B cell (primary cell): ENCODE results near the gene DNALI1. TPM values are rescaled to one million over a fixed set of nuclear protein-coding genes. Genes with fewer than 3 reads are reported as not detected.

Experiments used
- ATAC-seq: fragments of 200-7000 bp; cut with Tn5 transposase; one replicate; pipeline ENCODE4 v1.10.0; 2021; ENCODE audit warnings: low read depth, mild to moderate bottlenecking, moderate number of reproducible peaks, moderate library complexity
- CTCF ChIA-PET: fragments of 350-600 bp; sonication (Branson Sonifier 250); formaldehyde crosslinking; loops from one replicate; lab custom pipeline; 2021; ENCODE audit warnings: antibody characterized with exemption, inconsistent platforms; lab: Charles Lee
- POLR2A ChIA-PET: fragments of 350-600 bp; sonication (Branson Sonifier 250); formaldehyde crosslinking; loops from one replicate; lab custom pipeline; 2021; ENCODE audit warnings: antibody characterized with exemption; lab: Charles Lee
- DNase-seq: peaks from one replicate; pipeline ENCODE4 v3.0.0; 2013
- H2AFZ ChIP-seq: 2 replicates; pipeline ENCODE4 v1.6.1; 2012; ENCODE audit warnings: mild to moderate bottlenecking, low read depth, low read length; ENCODE audit not compliant: insufficient read depth, poor library complexity, severe bottlenecking
- H3K27ac ChIP-seq, 2 donors: 1 replicate in 1 of 2; 2 replicates in 1 of 2; pipeline ENCODE4 v1.5.1; 2012 to 2013; ENCODE audit warnings: low read length in 2 of 2, mild to moderate bottlenecking in 2 of 2, moderate library complexity in 1 of 2
- H3K27me3 ChIP-seq, 4 experiments: fragments of 200-600 bp in 1 of 4; sonication (generic) in 1 of 4; replicated peaks in 1 of 4; 1 replicate in 2 of 4; 2 replicates in 2 of 4; pipeline versions ENCODE4 v1.6.1 to v1.7.0; 2013 to 2016; ENCODE audit warnings: low read length in 3 of 4, mild to moderate bottlenecking in 2 of 4, mixed read lengths in 1 of 4, moderate library complexity in 1 of 4; ENCODE audit not compliant: insufficient read depth in 4 of 4, control insufficient read depth in 3 of 4; ENCODE audit errors: control extremely low read depth in 1 of 4
- H3K36me3 ChIP-seq, 2 experiments: replicated peaks in 1 of 2; 1 replicate in 1 of 2; 2 replicates in 1 of 2; pipeline versions ENCODE4 v1.6.1 to v1.7.1; 2013; ENCODE audit warnings: low read length in 1 of 2; ENCODE audit not compliant: insufficient read depth in 2 of 2, control insufficient read depth in 1 of 2; ENCODE audit errors: control extremely low read depth in 1 of 2, extremely low read depth in 1 of 2
- H3K4me1 ChIP-seq, 2 donors: fragments of 200-600 bp in 1 of 2; sonication (generic) in 1 of 2; 1 replicate in 1 of 2; 2 replicates in 1 of 2; pipeline versions ENCODE4 v1.5.1 to v1.6.1; 2013 to 2017; ENCODE audit warnings: low read length in 2 of 2; ENCODE audit not compliant: control insufficient read depth in 2 of 2, insufficient read depth in 2 of 2
- H3K4me2 ChIP-seq: replicated peaks from 2 replicates; pipeline ENCODE3; 2012; ENCODE audit warnings: mild to moderate bottlenecking, low read depth, low read length; ENCODE audit not compliant: poor library complexity, severe bottlenecking
- H3K4me3 ChIP-seq, 5 experiments: fragments of 200-600 bp in 1 of 5; sonication (generic) in 1 of 5; 1 replicate in 3 of 5; 2 replicates in 2 of 5; pipeline versions ENCODE4 v1.5.1 to v1.7.0; 2011 to 2016; ENCODE audit warnings: low read length in 4 of 5, mild to moderate bottlenecking in 4 of 5, low read depth in 2 of 5, control low read depth in 1 of 5, moderate library complexity in 1 of 5; ENCODE audit not compliant: insufficient read depth in 1 of 5; ENCODE audit errors: control extremely low read depth in 1 of 5, extremely low read depth in 1 of 5
- H3K79me2 ChIP-seq: fragments of 200-600 bp; sonication (generic); one replicate; pipeline ENCODE4 v1.6.0; 2016; ENCODE audit warnings: low read length; ENCODE audit not compliant: control insufficient read depth, insufficient read depth
- H3K9ac ChIP-seq: fragments of 200-600 bp; sonication (generic); 2 replicates; pipeline ENCODE4 v1.6.1; 2017; ENCODE audit warnings: mild to moderate bottlenecking, low read length, moderate library complexity
- H3K9me3 ChIP-seq, 3 donors: one replicate each; pipeline versions ENCODE4 v1.6.1 to v1.7.1; 2013; ENCODE audit warnings: low read length in 2 of 3; ENCODE audit not compliant: control insufficient read depth in 2 of 3, insufficient read depth in 1 of 3; ENCODE audit errors: control extremely low read depth in 1 of 3
- H4K20me1 ChIP-seq: 2 replicates; pipeline ENCODE4 v1.6.0; 2012; ENCODE audit warnings: mild to moderate bottlenecking, low read length; ENCODE audit not compliant: insufficient read depth, control insufficient read depth, poor library complexity, severe bottlenecking
- H3K27ac Mint-ChIP-seq: one replicate; pipeline ENCODE4 v1.8.0; 2021; ENCODE audit warnings: mixed read lengths
- H3K27me3 Mint-ChIP-seq: one replicate; pipeline ENCODE4 v1.8.0; 2021; ENCODE audit warnings: mixed read lengths
- H3K4me1 Mint-ChIP-seq: one replicate; pipeline ENCODE4 v1.8.0; 2021; ENCODE audit warnings: mixed read lengths
- H3K4me3 Mint-ChIP-seq: one replicate; pipeline ENCODE4 v1.8.0; 2021; ENCODE audit warnings: mixed read lengths
- H3K9me3 Mint-ChIP-seq: one replicate; pipeline ENCODE4 v1.8.0; 2022; ENCODE audit warnings: mixed read lengths; ENCODE audit not compliant: insufficient read depth
- EZH2 ChIP-seq: IDR thresholded peaks from 2 replicates; pipeline ENCODE4 v1.6.1; 2012; ENCODE audit warnings: borderline replicate concordance, low read depth, mild to moderate bottlenecking, moderate library complexity, low read length; ENCODE audit not compliant: insufficient read depth, poor library complexity, severe bottlenecking
- WGBS: methylation state at CpG from one replicate; pipeline ENCODE4 v1.1.5; 2013; ENCODE audit warnings: missing lambda C conversion rate; ENCODE audit not compliant: insufficient coverage; 5-methylcytosine and 5-hydroxymethylcytosine counted together
- intact Hi-C: fragments of 100-400 bp; cut with micrococcal nuclease; formaldehyde crosslinking; loops from one replicate; pipeline ENCODE4 v1.10.0; 2022
- polyA plus RNA-seq: library from polyadenylated mRNA; depleted of rRNA; stranded (reverse); fragments of >200 nt; gene quantifications from 2 replicates; pipeline ENCODE4 v1.2.3, GENCODE V29; 2012
- total RNA-seq, 2 donors: library from RNA; stranded (reverse); fragments of 120-200 nt in 1 of 2; gene quantifications; 1 replicate in 1 of 2; 2 replicates in 1 of 2; pipeline versions ENCODE4 v1.2.3 to v1.2.4, GENCODE V29; 2013 to 2022
- TF ChIP-seq, protein P1 (sequence below): fragments of 200-600 bp; IDR thresholded peaks from one replicate; pipeline ENCODE4 v1.8.0; 2022; ENCODE audit warnings: antibody characterized with exemption, mild to moderate bottlenecking

The DNALI1 gene
- total and polyA plus RNA-seq, 2 donors (not counting 1 experiment from before 2014, with no cell fraction given), result not detected

DNA sequence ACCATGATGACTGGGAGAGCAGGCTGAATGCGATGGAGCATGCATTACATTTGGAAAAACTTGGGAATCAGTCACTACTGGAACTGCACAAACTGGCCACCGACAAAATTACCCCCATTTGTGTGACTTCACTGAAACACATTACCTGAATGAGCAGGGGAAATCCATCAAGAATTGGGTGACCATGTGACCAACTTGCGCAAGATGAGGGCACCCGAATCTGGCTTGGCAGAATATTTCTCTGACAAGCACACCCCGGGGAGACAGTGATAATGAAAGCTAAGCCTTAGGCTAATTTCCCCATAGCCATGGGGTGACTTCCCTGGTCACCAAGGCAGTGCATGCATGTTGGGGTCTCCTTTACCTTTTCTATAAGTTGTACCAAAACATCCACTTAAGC lies 11.7 kb upstream of the DNALI1 start:
- no peak for TF ChIP-seq EZH2
- TF ChIP-seq, protein P1, sequence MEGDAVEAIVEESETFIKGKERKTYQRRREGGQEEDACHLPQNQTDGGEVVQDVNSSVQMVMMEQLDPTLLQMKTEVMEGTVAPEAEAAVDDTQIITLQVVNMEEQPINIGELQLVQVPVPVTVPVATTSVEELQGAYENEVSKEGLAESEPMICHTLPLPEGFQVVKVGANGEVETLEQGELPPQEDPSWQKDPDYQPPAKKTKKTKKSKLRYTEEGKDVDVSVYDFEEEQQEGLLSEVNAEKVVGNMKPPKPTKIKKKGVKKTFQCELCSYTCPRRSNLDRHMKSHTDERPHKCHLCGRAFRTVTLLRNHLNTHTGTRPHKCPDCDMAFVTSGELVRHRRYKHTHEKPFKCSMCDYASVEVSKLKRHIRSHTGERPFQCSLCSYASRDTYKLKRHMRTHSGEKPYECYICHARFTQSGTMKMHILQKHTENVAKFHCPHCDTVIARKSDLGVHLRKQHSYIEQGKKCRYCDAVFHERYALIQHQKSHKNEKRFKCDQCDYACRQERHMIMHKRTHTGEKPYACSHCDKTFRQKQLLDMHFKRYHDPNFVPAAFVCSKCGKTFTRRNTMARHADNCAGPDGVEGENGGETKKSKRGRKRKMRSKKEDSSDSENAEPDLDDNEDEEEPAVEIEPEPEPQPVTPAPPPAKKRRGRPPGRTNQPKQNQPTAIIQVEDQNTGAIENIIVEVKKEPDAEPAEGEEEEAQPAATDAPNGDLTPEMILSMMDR, result no peak
- Mint-ChIP-seq H3K9me3 (no peaks in the 10 kb centered on the region), H3K4me3 (no peak overlapping the region), H3K27me3 (no peaks in the 10 kb centered on the region), H3K4me1 (peaks cover 8% of the 10 kb centered on the region), H3K27ac (no peak overlapping the region)
- CTCF ChIA-PET, result no interaction called here
- H3K9me3 ChIP-seq, result no peaks in the 10 kb centered on the region
- H2AFZ ChIP-seq, result no peak overlapping the region
- DNase-seq, result no peak
- intact Hi-C loops, result no loop called here
- H3K4me1 ChIP-seq, result no peaks in the 10 kb centered on the region
- WGBS, result 95% methylated on average over 5 of the region's 5 CpGs
- no peak for ATAC-seq
- H3K27me3 ChIP-seq, result no peaks in the 10 kb centered on the region
- H3K27ac ChIP-seq, result no peak overlapping the region
- POLR2A ChIA-PET, result no interaction called here
- H3K79me2 ChIP-seq, result peaks cover 47% of the 10 kb centered on the region
- H3K9ac ChIP-seq, result no peak overlapping the region
- no peak overlapping the region for H3K4me3 ChIP-seq
- H4K20me1 ChIP-seq, result peaks cover 8% of the 10 kb centered on the region
- H3K36me3 ChIP-seq, result peaks cover 14 to 60% of the 10 kb centered on the region in 2 experiments
- no peak overlapping the region for H3K4me2 ChIP-seq

DNA sequence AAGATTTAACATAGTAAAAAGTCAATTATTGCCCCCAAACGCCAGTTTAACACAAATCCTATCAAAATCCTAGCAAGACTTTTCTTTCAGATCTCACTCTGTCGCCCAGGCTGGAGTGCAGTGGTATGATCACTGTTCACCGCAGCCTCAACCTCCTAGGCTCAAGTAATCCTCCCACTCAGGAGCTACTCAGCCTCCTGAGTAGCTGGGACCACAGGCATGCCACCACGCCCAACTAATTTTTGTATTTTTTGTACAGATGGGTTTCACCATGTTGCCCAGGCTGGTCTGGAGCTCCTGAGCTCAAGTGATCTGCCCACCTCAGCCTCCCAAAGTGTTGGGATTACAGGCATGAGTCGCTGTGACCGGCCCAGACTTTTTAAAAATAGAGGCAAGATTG lies 7.4 kb upstream of the DNALI1 start:
- Histone ChIP-seq H2AFZ (no peak overlapping the region), H3K27ac (peak overlapping the region in 1 of 2 donors; percentile 58), H3K79me2 (peaks cover 56% of the 10 kb centered on the region), H3K4me1 (peaks cover 13 to 17% of the 10 kb centered on the region in 2 donors), H4K20me1 (peaks cover 10% of the 10 kb centered on the region), H3K9me3 (peaks cover 0 to 1% (median 0%) of the 10 kb centered on the region in 3 donors), H3K9ac (no peak overlapping the region), H3K4me2 (no peak overlapping the region), H3K36me3 (peaks cover 14 to 50% of the 10 kb centered on the region in 2 experiments), H3K4me3 (no peak overlapping the region), H3K27me3 (no peaks in the 10 kb centered on the region)
- Mint-ChIP-seq H3K9me3 (no peaks in the 10 kb centered on the region), H3K27ac (no peak overlapping the region), H3K4me1 (peaks cover 34% of the 10 kb centered on the region), H3K27me3 (no peaks in the 10 kb centered on the region), H3K4me3 (no peak overlapping the region)
- DNase-seq, result no peak
- WGBS, result 96% methylated on average over 4 of the region's 6 CpGs
- no peak for ATAC-seq
- intact Hi-C loops, result no loop called here
- ChIA-PET CTCF (interaction anchor here (0.5 to 0.9 kb wide), 2 partner anchors 11 to 36 kb away, joined by 3 to 4 read pairs; no protein-coding TSS in a partner anchor), POLR2A (no interaction called here)
- TF ChIP-seq EZH2, result no peak
- TF ChIP-seq, protein P1, result no peak
